ENCODE data around the gene TBCEL. TPM values are rescaled to one million over a fixed set of nuclear protein-coding genes. Genes with fewer than 3 reads are reported as not detected.

TBCEL gene
- total and polyA plus RNA-seq, 10 of the 15 experiments (the other 5 are each of a cell fraction or from before 2014, with no cell fraction given), result 2.0 to 10.4 (median 7.3) TPM

- peaks cover 2% of the 10 kb centered on the region; the same call in 1 of the 2 replicates for H3K79me2 ChIP-seq (ENCODE audit: control insufficient read depth, insufficient read depth, low read length)
- BruUV-seq (replicated peaks), result no TSS peak
- 92% methylated on average over 5 of the region's 5 CpGs for WGBS (ENCODE audit: insufficient coverage, insufficient replicate concordance, low lambda C conversion rate, missing lambda C conversion rate)
- FAIRE-seq (no peak), DNase-seq (ENCODE audit: low read depth, low spot score) (no peak), ATAC-seq (no peak)
- no peak overlapping the region for H3K4me3 ChIP-seq
- no peaks in the 10 kb centered on the region for H3K9me3 ChIP-seq (replicated peaks; ENCODE audit: control insufficient read depth, insufficient read depth, low read length)
- H3K36me3 ChIP-seq (ENCODE audit: control insufficient read depth in 2 of 2, insufficient read depth in 2 of 2, low read length in 1 of 2), result 0 out of 4 replicates have a peak, but pooled peaks cover 0 to 5% of the 10 kb centered on the region in 2 experiments
- H3K9ac ChIP-seq (ENCODE audit: control insufficient read depth, insufficient read depth, low read length), result no peak overlapping the region
- TF ChIP-seq NR2F1 (conservative IDR thresholded peaks at IDR 0.05), result no peak
- TF ChIP-seq RBBP5 (conservative IDR thresholded peaks at IDR 0.05), result no peak
- no peak for TF ChIP-seq MEF2B (IDR thresholded peaks at IDR 0.05; ENCODE audit: partially characterized antibody, poor library complexity, severe bottlenecking)
- no peak for TF ChIP-seq POLR2AphosphoS5 (IDR thresholded peaks at IDR 0.05; ENCODE audit: low read length)
- TF ChIP-seq SP1 (IDR thresholded peaks at IDR 0.05; ENCODE audit: low read depth, low read length), result no peak
- TF ChIP-seq YY1 (IDR thresholded peaks at IDR 0.05; ENCODE audit: low read depth, low read length), result no peak
- no peak for TF ChIP-seq BHLHE40 (IDR thresholded peaks at IDR 0.05; ENCODE audit: borderline replicate concordance in 1 of 2, low read depth in 2 of 2, low read length in 1 of 2)
- TF ChIP-seq DPF2 (IDR thresholded peaks at IDR 0.05), result no peak
- TF ChIP-seq BCL3 (IDR thresholded peaks at IDR 0.05; ENCODE audit: borderline replicate concordance, insufficient read depth, low read depth, low read length, poor library complexity, severe bottlenecking), result no peak
- TF ChIP-seq NFXL1 (IDR thresholded peaks at IDR 0.05; ENCODE audit: borderline replicate concordance), result no peak
- no peak for TF ChIP-seq SIN3A (IDR thresholded peaks at IDR 0.05; ENCODE audit: low read depth, low read length)
- TF ChIP-seq POU2F2 (IDR thresholded peaks at IDR 0.05; ENCODE audit: borderline replicate concordance, low read depth, low read length), result no peak
- TF ChIP-seq IKZF1 (conservative IDR thresholded peaks at IDR 0.05), result no peak
- TF ChIP-seq NFYA (IDR thresholded peaks at IDR 0.05; ENCODE audit: borderline replicate concordance, low read depth, low read length), result no peak
- H3K27ac ChIP-seq (ENCODE audit: control insufficient read depth, insufficient read depth), result no peak overlapping the region
- H3K4me1 ChIP-seq (ENCODE audit: control insufficient read depth, insufficient read depth, low read length), result peaks cover 2% of the 10 kb centered on the region
- CTCF ChIA-PET, result no interaction called here
- in situ Hi-C loops (cut with MboI) (no loop called here), intact Hi-C loops (cut with micrococcal nuclease; ENCODE audit: unreplicated experiment) (no loop called here)
- no peaks in the 10 kb centered on the region; the same call in 1 of the 2 replicates for H4K20me1 ChIP-seq (ENCODE audit: control insufficient read depth, insufficient read depth)
- RAD21 ChIA-PET (ENCODE audit: unreplicated experiment), result no interaction called here
- POLR2A ChIA-PET, result interaction anchor here (0.6 kb wide), 3 partner anchors 22 to 1098 kb away, joined by 3 to 4 read pairs (median 3); no protein-coding TSS in a partner anchor
- no peaks in the 10 kb centered on the region for H3K27me3 ChIP-seq (replicated peaks in 1 of 2; ENCODE audit: control insufficient read depth in 2 of 2, insufficient read depth in 2 of 2, low read length in 1 of 2)
- SMC1A ChIA-PET (ENCODE audit: uncharacterized antibody, unreplicated experiment), result no interaction called here
- H3K4me2 ChIP-seq (ENCODE audit: control insufficient read depth, insufficient read depth), result no peak overlapping the region
- H2AFZ ChIP-seq (ENCODE audit: control insufficient read depth, low read depth, low read length), result no peak overlapping the region
These were observed 17.2 kb downstream of the TBCEL start for GRCh38 chr11:121041072-121041471.
